ENCODE data around the gene NOX3.

NOX3 gene

GRCh38 chr6:155399062-155399744 lies 56.4 kb downstream of the NOX3 start:
- no peak for DNase-seq

GRCh38 chr6:155398701-155399061 lies 57.0 kb downstream of the NOX3 start:
- DNase-seq: no peak

DNA sequence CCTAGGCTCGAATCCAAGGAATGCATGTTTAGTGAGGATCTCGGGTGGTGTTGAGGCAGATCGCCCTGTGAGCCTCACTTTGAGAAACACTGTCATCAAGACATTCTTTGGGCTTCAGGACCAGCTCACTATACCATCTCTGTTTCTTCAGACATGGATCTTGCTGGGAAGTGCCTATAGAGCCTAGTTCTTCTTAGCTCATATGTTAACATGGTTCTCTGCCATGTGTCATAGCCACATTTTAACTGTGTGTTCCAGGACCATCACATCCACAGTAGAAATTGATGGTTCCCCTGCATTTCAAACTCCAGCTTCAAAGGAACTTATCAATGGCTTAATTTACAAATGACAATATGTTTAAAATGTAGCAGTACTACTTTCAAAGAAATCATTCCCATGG lies 57.4 kb downstream of the NOX3 start:
- no peak for DNase-seq

DNA sequence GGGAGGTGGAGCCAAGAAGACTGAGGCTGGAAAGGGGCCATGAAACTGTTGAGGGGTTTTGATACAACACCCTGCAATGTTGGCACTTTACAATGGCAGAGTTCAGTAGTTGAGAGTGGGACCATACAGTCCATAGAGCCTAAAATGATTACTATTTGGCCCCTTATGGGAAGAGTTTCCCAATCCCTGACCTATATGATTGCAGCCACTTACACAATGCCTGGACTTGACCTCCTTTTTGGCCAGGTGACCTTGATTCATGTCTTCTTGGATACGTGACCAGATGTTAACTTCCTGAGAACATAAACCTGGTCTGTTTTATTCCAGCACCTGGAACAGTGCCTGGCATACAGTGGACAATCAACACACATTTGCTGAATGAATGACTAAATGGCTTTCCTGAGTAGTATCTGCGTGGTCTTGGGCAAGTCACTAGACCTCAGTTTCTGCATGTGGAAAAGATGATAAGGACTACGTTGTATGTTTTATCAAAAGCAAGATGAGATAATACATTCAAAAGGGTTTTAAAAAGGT lies 58.4 kb downstream of the NOX3 start:
- no peak for DNase-seq

DNA sequence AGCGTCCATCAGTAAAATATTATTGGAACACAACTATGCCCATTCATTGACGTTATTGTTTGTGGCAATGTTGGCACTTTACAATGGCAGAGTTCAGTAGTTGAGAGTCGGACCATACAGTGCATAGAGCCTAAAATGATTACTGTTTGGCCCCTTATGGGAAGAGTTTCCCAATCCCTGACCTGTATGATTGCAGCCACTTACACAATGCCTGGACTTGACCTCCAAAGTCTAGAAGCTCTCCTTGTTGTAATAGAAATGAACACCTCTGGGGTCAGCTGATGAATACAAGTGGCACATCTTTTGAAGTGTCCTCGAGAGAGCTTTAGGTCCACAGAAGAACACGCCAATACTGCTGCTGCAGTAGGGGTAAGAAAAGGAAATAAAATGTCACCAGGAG lies 59.0 kb downstream of the NOX3 start:
- no peak for DNase-seq

DNA sequence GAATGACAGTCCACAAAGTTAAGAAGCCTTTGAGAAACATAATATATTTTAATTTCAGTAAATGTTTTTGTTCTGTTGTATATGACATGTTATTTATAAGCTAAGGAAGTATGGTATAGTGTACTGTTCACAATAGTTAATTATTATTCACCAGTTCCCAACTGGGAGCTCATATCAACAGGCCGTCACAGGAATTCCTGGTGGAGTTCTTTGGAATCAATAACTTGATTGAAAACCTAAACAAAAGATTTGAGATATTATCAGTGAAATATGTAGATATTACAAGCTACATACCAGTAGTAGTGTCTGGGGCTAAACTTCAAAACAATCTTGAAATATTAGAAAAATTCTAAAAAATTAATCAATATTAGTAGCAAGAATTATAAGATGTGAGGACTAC lies 60.3 kb downstream of the NOX3 start:
- no peak for DNase-seq

DNA sequence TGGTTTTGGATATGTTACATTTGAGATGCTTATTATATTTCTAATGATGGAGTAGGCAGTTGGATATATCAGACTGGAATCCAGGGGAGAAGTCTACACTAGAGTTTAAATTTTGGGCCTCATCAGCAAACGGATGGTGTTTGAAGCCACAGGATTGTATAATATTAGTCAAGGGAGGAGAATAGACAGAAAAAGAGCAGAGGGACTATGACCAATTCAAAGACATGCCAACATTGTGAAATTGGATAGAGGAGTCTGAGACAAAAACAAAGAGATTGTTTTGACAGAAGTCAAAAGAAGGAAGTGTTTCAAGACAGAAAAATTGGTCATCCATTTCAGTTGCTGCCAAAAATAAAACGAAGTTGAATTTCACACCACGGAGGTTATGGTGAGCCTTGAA lies 66.5 kb downstream of the NOX3 start:
- no peak for DNase-seq

GRCh38 chr6:155388591-155388990 lies 67.0 kb downstream of the NOX3 start:
- no peak for DNase-seq

GRCh38 chr6:155387481-155387880 lies 68.2 kb downstream of the NOX3 start:
- no peak for DNase-seq

DNA sequence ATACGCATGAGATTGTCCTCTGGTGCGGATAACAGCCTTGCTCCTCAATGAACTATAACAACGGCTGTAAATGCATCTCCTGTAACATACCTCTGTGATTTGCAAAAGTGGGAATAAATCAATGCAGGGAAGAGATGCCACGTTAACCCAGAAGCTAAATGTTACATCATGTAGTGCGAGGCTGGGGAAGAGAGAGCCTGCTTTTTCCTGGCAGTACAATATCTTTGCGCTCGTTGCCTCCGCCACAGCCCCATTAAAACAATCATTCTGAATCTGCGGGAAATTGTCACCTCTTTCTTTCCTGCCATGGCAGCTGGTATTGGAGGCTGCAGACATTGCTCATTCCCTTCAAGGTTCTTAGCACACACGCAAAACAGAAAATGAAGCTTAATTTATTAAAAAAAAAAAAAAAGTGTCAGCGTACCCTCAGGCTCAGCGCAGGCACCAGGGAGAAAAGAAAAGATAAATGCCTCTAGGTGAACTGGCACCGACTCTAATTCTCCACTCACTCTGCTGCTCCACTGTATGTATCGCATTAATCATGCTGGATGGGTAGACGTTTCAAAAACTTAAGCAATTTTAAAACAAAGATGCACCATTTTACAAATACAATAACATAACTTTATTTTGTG lies 71.2 kb downstream of the NOX3 start:
- no peak for DNase-seq

DNA sequence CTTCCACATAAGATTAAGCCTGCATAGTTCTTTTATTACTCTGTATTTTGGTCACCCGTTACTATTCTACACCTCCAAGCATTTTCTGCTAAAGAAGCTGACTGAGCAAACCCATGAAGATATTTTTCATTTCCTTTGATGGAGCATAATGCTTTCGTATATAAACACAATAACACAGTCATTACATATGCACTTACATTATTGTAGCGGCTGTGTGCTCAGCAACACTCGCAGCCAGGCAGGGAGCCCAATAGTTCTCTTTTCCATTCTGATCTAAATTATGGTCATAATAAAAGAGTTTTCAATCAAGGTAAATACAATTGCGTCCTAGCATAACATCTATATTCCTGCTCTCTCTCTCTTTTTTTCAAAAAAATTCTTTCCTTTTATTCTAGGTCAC lies 71.7 kb downstream of the NOX3 start:
- DNase-seq: no peak

DNA sequence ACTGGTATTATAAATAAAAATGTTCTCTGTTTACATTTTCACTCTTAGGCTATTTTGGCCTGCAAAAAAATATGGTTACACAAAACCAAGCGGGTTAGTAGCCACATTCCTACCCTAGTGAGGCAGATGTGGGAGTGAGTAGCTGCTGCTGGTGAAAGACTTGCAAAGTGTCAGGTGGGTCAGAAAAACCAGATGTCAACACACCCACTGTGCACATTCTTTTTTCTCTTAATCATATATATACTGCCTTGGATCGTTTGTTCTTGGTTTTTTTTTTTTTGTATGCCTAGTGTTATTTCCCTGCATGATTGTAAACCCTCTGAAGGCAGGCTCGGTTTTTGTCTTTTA lies 73.3 kb downstream of the NOX3 start:
- DNase-seq: no peak

- DNase-seq: no peak
Observed at GRCh38 chr6:155381673-155382337, 73.8 kb downstream of the NOX3 start.

DNA sequence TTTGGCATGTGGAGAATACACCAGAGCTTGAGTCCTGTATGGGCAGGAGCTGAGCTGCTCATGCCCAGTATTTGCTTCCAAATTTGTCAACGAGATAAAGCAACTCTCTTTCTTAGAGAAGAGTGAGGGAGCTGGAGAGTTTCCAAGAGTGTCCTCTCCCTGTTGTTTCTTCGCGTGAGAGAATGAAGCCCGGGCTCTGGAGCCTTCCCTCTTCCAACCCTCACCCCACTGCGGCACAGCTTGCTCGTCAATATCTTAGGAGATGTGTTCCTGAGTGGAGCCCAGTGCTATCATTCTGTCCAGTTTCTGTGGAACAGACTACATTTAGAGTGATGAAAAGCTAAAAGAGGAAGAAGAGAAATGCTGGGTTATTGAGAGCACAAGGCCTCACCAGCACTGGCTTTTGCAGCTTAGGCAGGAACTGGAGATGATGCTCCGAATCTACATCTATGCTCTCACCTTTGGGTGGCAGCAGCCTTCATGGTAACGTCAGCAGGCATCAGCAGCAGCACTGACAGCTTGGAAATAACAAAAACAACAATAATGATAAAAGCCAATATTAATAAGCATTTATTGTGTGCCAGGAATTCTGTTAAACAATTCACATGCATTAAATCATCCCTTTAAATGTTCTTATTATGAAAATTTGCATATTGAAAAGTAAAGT lies 74.8 kb downstream of the NOX3 start:
- no peak for DNase-seq

GRCh38 chr6:155378724-155379123 lies 76.9 kb downstream of the NOX3 start:
- no peak for DNase-seq

GRCh38 chr6:155378276-155378675 lies 77.4 kb downstream of the NOX3 start:
- DNase-seq: no peak

DNA sequence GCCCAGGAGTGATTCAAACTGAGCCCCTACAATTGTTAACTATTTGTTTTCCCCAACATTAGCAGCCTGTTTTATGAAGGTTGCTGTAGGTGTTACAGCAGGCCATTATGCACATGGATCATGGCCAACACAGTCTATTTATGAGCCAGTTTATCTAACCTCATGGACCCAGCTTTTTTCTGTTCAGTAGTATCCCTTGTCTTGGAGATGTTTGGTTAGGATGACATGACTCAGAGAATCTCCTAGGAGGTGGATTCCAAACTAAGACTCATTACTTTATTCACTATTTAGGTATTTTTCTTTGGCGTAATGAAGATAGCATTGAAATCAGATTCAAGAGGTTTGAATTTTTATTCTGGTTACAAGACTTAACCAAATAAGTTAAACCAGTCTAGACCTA lies 78.6 kb downstream of the NOX3 start:
- no peak for DNase-seq

DNA sequence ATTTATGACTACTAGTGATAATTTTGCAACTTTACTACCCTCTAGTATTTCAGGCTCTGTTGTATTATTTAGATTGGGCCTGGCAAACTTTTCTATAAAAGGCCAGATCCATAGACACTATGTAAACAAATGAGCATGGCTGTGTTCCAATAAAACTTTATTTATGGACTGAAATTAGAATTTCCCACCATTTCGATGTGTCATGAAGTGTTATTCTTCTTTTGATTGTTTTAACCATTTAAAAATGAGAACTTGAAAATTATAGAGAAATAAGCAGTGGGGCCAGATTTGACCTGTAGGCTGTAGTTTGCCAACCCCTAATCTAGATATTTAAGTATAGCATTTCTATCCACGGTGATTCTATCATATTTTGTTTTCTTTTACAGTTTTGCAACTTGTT lies 79.8 kb downstream of the NOX3 start:
- DNase-seq: no peak

GRCh38 chr6:155374681-155375080 lies 81.0 kb downstream of the NOX3 start:
- DNase-seq: no peak

DNA sequence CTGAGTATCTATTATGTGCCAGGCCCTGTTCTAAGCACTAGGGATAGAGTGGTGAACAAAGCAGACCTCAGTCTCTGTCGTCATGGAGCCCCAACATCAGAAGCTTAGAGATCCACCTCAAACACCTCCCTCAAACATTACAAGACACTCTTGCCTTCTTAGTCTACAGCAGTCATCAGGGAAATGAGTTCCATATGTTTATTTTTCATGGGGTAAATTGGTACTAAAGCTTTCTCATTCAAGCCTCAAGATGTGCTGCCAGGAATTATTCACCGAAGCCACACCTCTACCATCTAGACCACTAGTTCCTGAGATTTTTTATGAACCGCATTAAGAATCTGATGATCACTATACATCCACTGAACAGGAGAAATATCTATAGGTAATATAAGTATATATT lies 82.4 kb downstream of the NOX3 start:
- no peak for DNase-seq

DNA sequence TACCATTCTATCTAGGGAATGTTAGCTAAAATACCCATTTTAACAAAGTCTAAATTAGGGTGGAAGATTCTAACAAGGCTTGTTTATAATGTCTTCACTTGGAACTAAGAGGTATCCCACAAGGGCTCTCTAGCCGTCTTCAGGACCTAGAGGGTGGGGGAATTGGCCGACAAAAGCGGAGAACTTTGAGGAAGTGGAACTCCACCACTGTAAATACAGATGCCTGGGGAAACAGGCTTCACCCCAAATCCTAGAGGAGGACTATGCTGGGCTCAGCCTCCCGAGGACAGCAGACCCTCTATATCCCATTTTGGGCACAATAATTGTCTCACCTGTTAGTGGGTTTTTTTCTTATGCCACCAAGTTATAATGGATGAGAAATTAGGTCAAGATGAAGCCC lies 83.4 kb downstream of the NOX3 start:
- no peak for DNase-seq

DNA sequence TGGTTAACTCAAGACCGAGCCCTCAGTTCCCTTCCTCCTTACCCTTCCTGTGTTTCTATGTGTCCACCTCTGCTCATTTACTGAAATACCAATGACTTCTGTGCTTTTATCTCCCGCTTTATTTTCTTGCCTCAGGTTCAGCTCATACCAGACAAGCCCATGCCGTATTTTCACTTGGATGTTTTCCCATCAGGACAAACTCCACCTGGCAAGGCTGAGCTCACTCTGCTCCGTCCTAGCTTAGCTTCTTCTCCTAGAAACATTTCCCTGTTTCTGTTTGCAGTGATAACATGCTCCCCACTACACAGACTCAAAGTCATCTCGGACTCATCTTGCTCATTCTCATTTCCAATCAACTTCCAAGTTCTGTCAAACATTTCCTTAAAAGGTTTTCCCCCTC lies 84.4 kb downstream of the NOX3 start:
- DNase-seq: no peak

- DNase-seq: no peak
Observed at GRCh38 chr6:155366325-155366724, 89.3 kb downstream of the NOX3 start.
